K562 (cell line): ENCODE data around the gene PRRC2A. TPM values are rescaled to one million over a fixed set of nuclear protein-coding genes. Genes with fewer than 3 reads are reported as not detected.

ENCODE experiments used
- ATAC-seq: fragments of 200-7000 bp; cut with Tn5 transposase; 3 replicates; pipeline ENCODE4 v1.9.1; 2020; ENCODE audit warnings: moderate library complexity
- BruUV-seq: library from RNA; stranded (reverse); fragments of 400-500 nt; replicated peaks from 2 replicates; lab custom pipeline; 2021; lab: Mats Ljungman, UMichigan
- CTCF ChIA-PET: fragments of 300-600 bp; formaldehyde crosslinking; extraction: SDS; loops from one replicate; lab custom pipeline; 2021; ENCODE audit warnings: low intra/inter-chr PET ratio; lab: Yijun Ruan, JAX
- POLR2A ChIA-PET: fragments of 300-600, 350-650 bp; sonication (Branson Sonifier 250); formaldehyde crosslinking; extraction: SDS; loops from one replicate; lab custom pipeline; 2021; ENCODE audit warnings: antibody characterized with exemption, inconsistent platforms; lab: Yijun Ruan, JAX
- DNase-seq, 4 experiments: peaks; one replicate each; pipeline versions ENCODE4 v3.0.0 to v3.0.0-alpha.2; 2011 to 2018; ENCODE audit warnings: low spot score in 3 of 4, mixed read lengths in 3 of 4; ENCODE audit errors: extremely low read depth in 1 of 4
- FAIRE-seq: peaks from 2 replicates; lab custom pipeline; 2011; peaks lifted over from hg19 to GRCh38; lab: Jason Lieb, UNC
- H2AFZ ChIP-seq: 2 replicates; pipeline ENCODE4 v1.6.0; 2011; ENCODE audit warnings: low read depth, low read length, control low read depth, inconsistent platforms
- H3K27ac ChIP-seq: fragments of 200-600 bp; 3 replicates; pipeline ENCODE4 v1.8.0; 2011; ENCODE audit warnings: low read depth, mild to moderate bottlenecking, control low read depth, inconsistent platforms, low read length, moderate library complexity, mixed read lengths; ENCODE audit errors: extremely low read depth
- H3K27me3 ChIP-seq, 2 experiments: fragments of 300-600 bp in 1 of 2; 2 replicates in 1 of 2; 3 replicates in 1 of 2; pipeline versions ENCODE4 v1.6.0 to v1.8.0; 2011; ENCODE audit warnings: inconsistent platforms in 2 of 2, low read length in 2 of 2, mild to moderate bottlenecking in 1 of 2, mixed read lengths in 1 of 2, moderate library complexity in 1 of 2; ENCODE audit not compliant: control insufficient read depth in 2 of 2, insufficient read depth in 2 of 2
- H3K36me3 ChIP-seq: fragments of 300-600 bp; 3 replicates; pipeline ENCODE4 v1.8.0; 2011; ENCODE audit warnings: mild to moderate bottlenecking, low read length, inconsistent platforms; ENCODE audit not compliant: control insufficient read depth, insufficient read depth
- H3K4me1 ChIP-seq, 2 experiments: fragments of 200-600 bp in 1 of 2; replicated peaks in 1 of 2; 2 replicates in 1 of 2; 3 replicates in 1 of 2; pipeline versions ENCODE4 v1.5.1 to v1.8.0; 2011; ENCODE audit warnings: inconsistent platforms in 2 of 2, low read length in 2 of 2, mild to moderate bottlenecking in 1 of 2, mixed read lengths in 1 of 2, moderate library complexity in 1 of 2; ENCODE audit not compliant: control insufficient read depth in 2 of 2, insufficient read depth in 2 of 2
- H3K4me2 ChIP-seq: 2 replicates; pipeline ENCODE4 v1.6.1; 2011; ENCODE audit warnings: low read length, control low read depth, inconsistent platforms, mixed read lengths; ENCODE audit not compliant: insufficient read depth
- H3K4me3 ChIP-seq: fragments of 200-600 bp; sonication (generic), shearing (Covaris generic); 2 replicates; pipeline ENCODE4 v1.5.1; 2016; ENCODE audit warnings: control low read depth, inconsistent platforms
- H3K79me2 ChIP-seq: fragments of 200-600 bp; 3 replicates; pipeline ENCODE4 v1.8.0; 2011; ENCODE audit warnings: low read length, inconsistent platforms; ENCODE audit not compliant: control insufficient read depth, insufficient read depth
- H3K9ac ChIP-seq, 2 experiments: 2 replicates each; pipeline versions ENCODE4 v1.6.0 to v1.6.1; 2011; ENCODE audit warnings: low read depth in 2 of 2, low read length in 2 of 2, control low read depth in 1 of 2, inconsistent platforms in 1 of 2, mild to moderate bottlenecking in 1 of 2, mixed read lengths in 1 of 2; ENCODE audit not compliant: insufficient read depth in 1 of 2
- H3K9me1 ChIP-seq: one replicate; pipeline ENCODE4 v1.6.0; 2011; ENCODE audit warnings: inconsistent platforms, mild to moderate bottlenecking, low read length, moderate library complexity; ENCODE audit not compliant: control insufficient read depth, insufficient read depth
- H3K9me3 ChIP-seq: replicated peaks from 2 replicates; pipeline ENCODE4 v1.5.1; 2011; ENCODE audit warnings: low read depth, low read length, inconsistent platforms; ENCODE audit not compliant: control insufficient read depth, insufficient read depth
- H4K20me1 ChIP-seq: replicated peaks from 2 replicates; pipeline ENCODE4 v1.6.1; 2011; ENCODE audit warnings: low read length, inconsistent platforms, mixed read lengths; ENCODE audit not compliant: control insufficient read depth, insufficient read depth
- FOXM1 ChIP-seq, 2 experiments: fragments of 450-650 bp in 1 of 2; sonication (generic) in 1 of 2; formaldehyde crosslinking in 1 of 2; IDR thresholded peaks; 2 replicates each; pipeline versions ENCODE4 v1.6.1 to v1.9.0; 2017 to 2022; ENCODE audit warnings: low read depth in 2 of 2, mild to moderate bottlenecking in 2 of 2, missing genetic modification reagents in 1 of 2, moderate library complexity in 1 of 2
- HNRNPK ChIP-seq: fragments of 200-400 bp; formaldehyde crosslinking; IDR thresholded peaks from one replicate; pipeline ENCODE4 v1.6.1; 2018; ENCODE audit warnings: mild to moderate bottlenecking, low read depth, low read length; ENCODE audit not compliant: poor library complexity, severe bottlenecking
- KAT7 ChIP-seq: sonication (generic); formaldehyde crosslinking; IDR thresholded peaks from 2 replicates; pipeline ENCODE4 v1.8.0; 2022; ENCODE audit warnings: missing genetic modification reagents, mild to moderate bottlenecking, borderline replicate concordance
- KHSRP ChIP-seq: fragments of 450-650 bp; IDR thresholded peaks from 2 replicates; pipeline ENCODE4 v1.6.1; 2017
- MAX ChIP-seq: sonication (generic); formaldehyde crosslinking; IDR thresholded peaks from 2 replicates; pipeline ENCODE4 v1.9.0; 2022; ENCODE audit warnings: mild to moderate bottlenecking, missing genetic modification reagents
- NCOA4 ChIP-seq: fragments of 450-650 bp; IDR thresholded peaks from 2 replicates; pipeline ENCODE4 v1.6.1; 2018; ENCODE audit warnings: mild to moderate bottlenecking; ENCODE audit not compliant: partially characterized antibody
- OTX1 ChIP-seq: fragments of 450-650 bp; formaldehyde crosslinking; IDR thresholded peaks from 2 replicates; pipeline ENCODE4 v1.4.0; 2022; ENCODE audit warnings: mild to moderate bottlenecking
- PHTF2 ChIP-seq: fragments of 250-450 bp; sonication (Bioruptor Pico); IDR thresholded peaks from 2 replicates; pipeline ENCODE4 v1.5.0; 2021; ENCODE audit warnings: mild to moderate bottlenecking
- POLR2G ChIP-seq: fragments of 200-400 bp; formaldehyde crosslinking; IDR thresholded peaks from 2 replicates; pipeline ENCODE4 v1.6.1; 2017; ENCODE audit warnings: low read depth, mild to moderate bottlenecking, antibody characterized with exemption, low read length, moderate library complexity
- SAFB ChIP-seq: fragments of 200-400 bp; formaldehyde crosslinking; IDR thresholded peaks from 2 replicates; pipeline ENCODE4 v1.6.1; 2017; ENCODE audit warnings: low read depth, low read length, borderline replicate concordance
- ZNF449 ChIP-seq: fragments of 250-450 bp; sonication (Bioruptor Pico); IDR thresholded peaks from 2 replicates; pipeline ENCODE4 v1.8.0; 2022; ENCODE audit warnings: moderate library complexity, mild to moderate bottlenecking, inconsistent platforms
- WGBS: fragments of 100-300 bp; shearing (Covaris generic); methylation state at CpG from one replicate; pipeline ENCODE4 v1.1.6; 2016; ENCODE audit warnings: low coverage, mixed read lengths; ENCODE audit not compliant: insufficient coverage; ENCODE audit errors: missing lambda C conversion rate; 5-methylcytosine and 5-hydroxymethylcytosine counted together
- in situ Hi-C: fragments of 300-500 bp; cut with MboI; formaldehyde crosslinking; loops from 4 replicates; pipeline ENCODE4 v1.15.0; 2018; ENCODE audit warnings: inconsistent platforms, mixed read lengths
- intact Hi-C: fragments of 100-400 bp; cut with micrococcal nuclease; formaldehyde crosslinking; loops from 2 replicates; pipeline ENCODE4 v1.14.2; 2022
- polyA plus RNA-seq, 8 experiments: library from polyadenylated mRNA; depleted of rRNA in 4 of 8; stranded (reverse) in 5 of 8; unstranded in 3 of 8; fragments of >200 nt; fragmentation: Nextera tagmentation in 2 of 8; fragmentation: Illumina TruSeq in 1 of 8; extraction: Ambion mirVana in 2 of 8; extraction: Trizol in 1 of 8; gene quantifications; 2 replicates each; pipeline versions ENCODE4 v1.2.1 to v1.2.3, GENCODE V29; 2011 to 2014; ENCODE audit warnings: inconsistent platforms in 1 of 8, missing spikeins in 1 of 8
- total RNA-seq, 7 experiments: library from RNA; depleted of rRNA in 6 of 7; stranded (reverse); fragments of >200 nt in 6 of 7; fragmentation: Illumina TruSeq in 2 of 7; extraction: Trizol in 2 of 7; gene quantifications; 2 replicates each; pipeline versions ENCODE4 v1.2.1 to v1.2.3, GENCODE V29; 2011 to 2021; ENCODE audit warnings: low replicate concordance in 1 of 7
- TF ChIP-seq, protein P1 (sequence below): fragments of 250-450 bp; sonication (Bioruptor Pico); IDR thresholded peaks from 2 replicates; pipeline ENCODE4 v1.4.0; 2020; ENCODE audit warnings: mild to moderate bottlenecking

Gene PRRC2A
- total and polyA plus RNA-seq, 9 of the 15 experiments (the other 6 are each of a cell fraction or from before 2014, with no cell fraction given) = 1.0 to 332 (median 63.0) TPM

DNA sequence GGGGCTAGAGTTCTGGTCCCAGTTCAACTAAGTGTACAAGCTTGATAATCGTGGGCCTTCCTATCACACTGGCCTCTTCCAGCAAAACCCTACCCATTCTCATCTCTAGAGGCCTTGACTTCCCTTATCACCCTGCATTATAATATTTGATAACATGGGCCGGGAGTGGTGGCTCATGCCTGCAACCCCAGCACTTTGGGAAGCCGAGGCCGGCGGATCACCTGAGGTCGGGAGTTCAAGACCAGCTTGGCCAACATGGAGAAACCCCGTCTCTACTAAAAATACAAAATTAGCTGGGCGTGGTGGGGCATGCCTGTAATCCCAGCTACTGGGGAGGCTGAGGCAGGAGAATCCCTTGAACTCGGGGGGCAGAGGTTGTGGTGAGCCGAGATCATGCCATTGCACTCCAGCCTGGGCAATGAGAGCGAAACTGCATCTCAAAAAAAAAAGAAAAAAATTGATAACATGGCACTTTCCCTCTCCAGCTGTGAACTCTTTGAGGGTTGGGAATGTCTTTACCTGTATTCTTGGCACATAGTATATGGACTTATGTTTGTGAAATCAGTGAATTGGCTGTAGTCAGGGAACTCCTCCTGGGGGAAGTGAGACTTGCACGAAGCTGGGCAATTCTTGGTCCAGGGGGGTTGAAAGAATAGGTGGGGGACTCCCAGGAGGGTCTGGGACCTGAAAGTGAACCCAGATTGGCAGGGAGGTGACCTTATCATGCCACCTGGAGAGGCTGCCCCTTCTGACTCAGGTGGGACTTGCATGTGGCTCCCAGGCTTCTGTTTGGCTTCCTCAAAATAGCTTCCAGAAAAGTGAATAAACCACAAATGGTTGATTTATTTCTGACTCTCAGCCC, 41.0 kb downstream of the PRRC2A start (continued):
- no peak for TF ChIP-seq SAFB
- TF ChIP-seq, all 486 proteins: peak for 26

- Histone ChIP-seq H3K36me3 (peaks cover 53% of the 10 kb centered on the region), H3K4me2 (0 out of 2 replicates have a peak overlapping the region, but pooled peaks have one; percentile 2), H2AFZ (no peak overlapping the region), H3K27me3 (no peaks in the 10 kb centered on the region), H3K4me3 (no peak overlapping the region), H3K27ac (peak overlapping the region; percentile 3; the same call in 1 of the 3 replicates), H3K79me2 (peaks cover 90% of the 10 kb centered on the region), H3K9ac (peak overlapping the region; percentile 7 to 72; a peak in 2 of 4 replicates), H3K9me1 (no peaks in the 10 kb centered on the region), H4K20me1 (peaks cover 8% of the 10 kb centered on the region; the same call in 1 of the 2 replicates), H3K4me1 (peaks cover 50 to 68% of the 10 kb centered on the region in 2 experiments), H3K9me3 (no peaks in the 10 kb centered on the region)
- no peak for DNase-seq
- no peak for FAIRE-seq
- ATAC-seq = no peak
- POLR2A ChIA-PET = interaction anchor here (0.6 to 9.8 kb wide), 23 partner anchors 8 to 201 kb away, joined by 3 to 267 read pairs (median 12); partner anchors contain the start of genes ABHD16A, APOM, BAG6 and CLIC1
- intact Hi-C loops (loop anchor here (10.0 kb wide), 1 partner anchor 513 kb away; the partner anchor contains the start of genes AGPAT1 and RNF5), in situ Hi-C loops (loop anchor here (5.0 kb wide), 2 partner anchors 115 to 200 kb away; partner anchors contain the start of genes ATP6V1G2, NEU1 and NFKBIL1)
- BruUV-seq = no TSS peak
- WGBS = 84% methylated on average over 12 of the region's 12 CpGs
- CTCF ChIA-PET = interaction anchor here (0.9 kb wide), 1 partner anchor 28 kb away, joined by 3 read pairs; no protein-coding TSS in a partner anchor
- TF ChIP-seq KAT7 (CRISPR knock-in tag) (no peak), HNRNPK (no peak), ZNF449 (CRISPR knock-in tag) (no peak), FOXM1 (IDR thresholded peaks at IDR 0.05; ENCODE audit: low read depth) (no peak), FOXM1 (CRISPR knock-in tag; IDR thresholded peaks at IDR 0.05; ENCODE audit: low read depth) (no peak), POLR2G (peak; percentile 67), MAX (CRISPR knock-in tag) (no peak; the same call in 1 of the 2 replicates), NCOA4 (no peak), KHSRP (no peak), PHTF2 (CRISPR knock-in tag) (no peak), OTX1 (CRISPR knock-in tag) (no peak)
- TF ChIP-seq, protein P1, sequence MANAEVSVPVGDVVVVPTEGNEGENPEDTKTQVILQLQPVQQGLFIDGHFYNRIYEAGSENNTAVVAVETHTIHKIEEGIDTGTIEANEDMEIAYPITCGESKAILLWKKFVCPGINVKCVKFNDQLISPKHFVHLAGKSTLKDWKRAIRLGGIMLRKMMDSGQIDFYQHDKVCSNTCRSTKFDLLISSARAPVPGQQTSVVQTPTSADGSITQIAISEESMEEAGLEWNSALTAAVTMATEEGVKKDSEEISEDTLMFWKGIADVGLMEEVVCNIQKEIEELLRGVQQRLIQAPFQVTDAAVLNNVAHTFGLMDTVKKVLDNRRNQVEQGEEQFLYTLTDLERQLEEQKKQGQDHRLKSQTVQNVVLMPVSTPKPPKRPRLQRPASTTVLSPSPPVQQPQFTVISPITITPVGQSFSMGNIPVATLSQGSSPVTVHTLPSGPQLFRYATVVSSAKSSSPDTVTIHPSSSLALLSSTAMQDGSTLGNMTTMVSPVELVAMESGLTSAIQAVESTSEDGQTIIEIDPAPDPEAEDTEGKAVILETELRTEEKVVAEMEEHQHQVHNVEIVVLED (CRISPR knock-in tag) = no peak
Observed at GRCh38 chr6:31662124-31662723, 41.7 kb downstream of the PRRC2A start.
